ENCODE data around the gene BTBD9.
"Not testable (repeated sequence)": the region's sequence is repeated elsewhere in the genome, so short reads cannot be mapped to it uniquely, and the experiment has no call there.

The BTBD9 gene

DNA sequence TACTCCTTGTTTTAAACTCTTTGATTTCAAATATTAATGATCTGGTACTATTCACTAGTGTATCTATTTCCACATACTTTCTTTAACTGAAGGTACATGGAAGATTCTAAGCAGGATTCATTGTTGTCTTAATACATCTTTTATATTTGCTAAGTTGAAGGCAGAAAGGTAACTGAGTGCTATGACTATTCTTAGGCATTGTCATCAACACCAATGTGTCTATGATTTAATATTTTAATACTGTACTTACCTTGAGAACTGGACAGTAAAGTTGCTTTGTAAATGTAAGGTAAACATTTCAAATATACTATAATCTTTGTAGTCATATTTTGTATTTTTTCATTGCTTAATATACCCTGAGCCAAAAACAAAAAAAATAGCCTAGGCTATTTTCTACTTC, 8.9 kb upstream of the BTBD9 start:
- DNase-seq, result no peak

DNA sequence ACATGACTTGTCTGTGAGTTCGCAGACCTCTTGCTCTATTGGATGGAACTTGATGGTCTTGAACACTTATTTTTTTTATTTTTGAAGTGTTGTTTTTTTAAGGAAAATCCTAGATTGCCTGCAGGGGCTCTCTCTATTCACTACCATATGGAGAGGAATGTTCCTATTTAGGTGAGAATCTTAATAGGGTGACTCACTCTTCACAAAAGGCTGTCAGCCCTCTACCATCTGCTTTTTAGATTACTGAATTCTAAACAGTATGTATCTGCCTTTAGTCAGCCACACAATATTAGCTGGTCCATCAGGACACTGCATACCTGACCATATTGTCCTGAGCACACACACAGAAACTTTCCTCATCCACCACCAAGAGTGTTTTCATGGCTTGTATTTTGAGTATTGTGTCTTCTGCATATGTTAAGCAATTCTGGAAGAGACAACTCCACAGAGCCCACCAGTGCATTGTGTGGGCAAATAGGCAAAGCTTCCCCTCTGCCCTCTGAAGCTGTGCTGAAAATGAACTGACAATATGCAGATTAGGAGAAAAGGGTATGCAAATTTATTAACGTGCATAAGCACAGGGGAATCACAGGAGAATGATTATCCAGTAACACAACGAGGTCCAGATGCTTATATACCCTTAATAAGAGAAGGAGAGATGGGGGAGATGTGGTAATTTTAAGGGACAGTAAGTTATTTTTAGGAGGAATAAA, 6.6 kb upstream of the BTBD9 start:
- no peak for DNase-seq

DNA sequence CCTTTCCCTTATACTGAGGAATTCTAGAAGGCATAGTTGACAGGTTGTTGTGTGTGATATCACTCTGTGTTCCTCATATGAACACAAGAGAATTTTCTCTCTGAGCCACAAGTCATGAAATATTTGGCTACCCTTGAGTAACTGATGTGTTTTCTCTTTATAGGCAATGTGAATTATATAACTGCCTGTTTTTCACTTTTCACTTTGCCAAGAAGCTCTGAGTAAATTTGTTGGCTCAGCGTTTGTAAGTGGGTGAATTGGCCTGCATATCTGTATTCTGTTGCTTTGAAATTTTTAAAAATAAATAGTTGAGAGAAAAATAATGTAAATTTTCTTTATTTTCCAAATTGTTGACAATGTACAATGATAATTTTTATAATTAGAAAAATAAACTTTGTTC, 5.2 kb upstream of the BTBD9 start:
- no peak for DNase-seq

DNA sequence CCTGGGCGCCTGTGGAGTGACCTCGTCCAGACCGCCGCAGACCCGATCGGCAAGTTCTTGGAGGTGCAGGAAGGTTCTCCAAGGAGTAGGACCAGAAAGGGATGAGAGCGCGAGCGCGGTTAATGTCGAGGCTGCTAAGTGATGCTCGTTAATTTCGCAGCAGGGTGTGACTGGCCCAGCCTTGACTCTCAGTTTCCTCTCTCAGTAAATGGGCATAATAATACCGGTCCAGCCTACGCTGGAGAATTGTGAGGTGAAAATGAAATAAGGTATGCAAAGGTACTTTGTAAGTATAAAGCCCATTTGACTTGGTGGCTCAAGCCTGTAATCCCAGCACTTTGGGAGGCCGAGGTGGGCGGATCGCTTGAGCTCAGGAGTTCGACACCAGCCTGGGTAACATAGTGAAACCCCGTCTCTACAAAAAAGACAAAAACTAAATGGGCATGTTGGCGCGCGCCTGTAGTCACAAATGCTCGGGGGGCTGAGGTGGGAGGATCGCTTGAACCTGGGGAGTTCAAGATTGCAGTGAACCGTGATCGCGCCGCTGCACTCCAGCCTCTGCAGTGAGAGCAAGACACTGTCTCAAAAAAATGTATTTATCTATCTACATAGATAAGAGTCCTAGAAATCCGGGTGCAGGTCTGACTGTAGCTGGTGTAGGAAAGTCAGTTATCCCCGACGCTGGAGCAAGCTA, 634 bp upstream of the BTBD9 start:
- DNase-seq, result peak; percentile 68

DNA sequence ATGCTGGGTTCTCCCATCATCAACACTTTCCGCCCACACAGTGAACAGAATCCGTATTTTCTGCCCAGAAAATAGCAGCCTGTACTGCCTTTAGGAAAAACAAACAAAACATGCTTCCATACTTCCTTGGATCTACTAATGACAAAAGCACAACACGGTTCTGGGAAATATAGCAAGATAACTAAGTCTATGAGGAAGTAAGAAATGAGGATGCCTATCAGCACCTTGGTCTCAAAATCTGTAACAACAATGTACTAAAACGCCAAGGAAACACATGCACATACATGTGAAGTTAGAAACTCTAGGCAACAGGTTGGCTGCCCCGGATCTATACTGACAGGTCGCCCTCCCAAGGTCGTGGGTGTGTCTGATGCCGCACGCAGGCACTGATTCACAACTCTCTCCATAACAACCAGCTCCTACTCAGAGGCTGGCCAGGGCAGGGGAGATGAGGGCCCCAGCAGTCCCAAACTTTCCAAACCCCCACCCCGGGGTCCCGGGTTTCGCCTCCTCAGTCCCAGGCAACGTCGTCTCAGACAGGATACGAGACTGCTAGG, 710 bp downstream of the BTBD9 start:
- peak; percentile 44 for DNase-seq

DNA sequence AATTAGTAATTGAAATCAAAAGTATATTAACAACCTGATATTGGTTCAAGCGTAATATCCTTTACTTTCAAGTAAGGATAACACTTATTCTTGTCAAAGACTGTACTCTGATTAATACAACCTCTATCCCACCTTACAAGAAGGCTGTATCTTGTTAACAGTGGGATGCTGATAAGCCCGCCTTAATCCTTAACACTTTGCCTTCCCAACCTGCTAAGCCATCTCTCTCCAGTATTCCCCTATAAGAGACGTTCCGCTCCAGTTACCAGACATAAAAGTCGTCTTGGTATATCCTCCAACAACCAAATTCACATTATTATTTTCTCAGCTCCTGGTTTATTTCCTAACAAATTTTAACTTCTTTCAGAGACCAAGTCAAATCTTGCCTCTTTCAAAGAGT, 2.0 kb downstream of the BTBD9 start:
- no peak for DNase-seq

DNA sequence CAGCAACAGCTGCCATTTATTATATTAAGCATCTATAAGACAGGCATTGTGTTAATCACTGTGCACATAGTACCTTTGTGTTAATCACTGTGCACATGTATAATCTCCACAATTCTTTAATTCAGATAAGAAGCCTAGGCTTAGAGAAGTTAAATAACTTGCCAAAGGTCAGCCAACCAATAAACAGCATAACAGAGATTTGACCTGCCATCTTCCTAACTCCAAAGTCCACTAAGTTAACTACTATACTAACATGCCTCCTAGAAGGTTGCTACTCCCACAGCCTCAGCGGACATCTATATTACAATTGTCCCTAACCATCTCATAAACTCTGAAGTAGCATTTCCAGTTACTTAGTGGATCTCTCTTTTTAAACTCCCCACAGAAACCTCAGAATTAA, 3.7 kb downstream of the BTBD9 start:
- no peak for DNase-seq

DNA sequence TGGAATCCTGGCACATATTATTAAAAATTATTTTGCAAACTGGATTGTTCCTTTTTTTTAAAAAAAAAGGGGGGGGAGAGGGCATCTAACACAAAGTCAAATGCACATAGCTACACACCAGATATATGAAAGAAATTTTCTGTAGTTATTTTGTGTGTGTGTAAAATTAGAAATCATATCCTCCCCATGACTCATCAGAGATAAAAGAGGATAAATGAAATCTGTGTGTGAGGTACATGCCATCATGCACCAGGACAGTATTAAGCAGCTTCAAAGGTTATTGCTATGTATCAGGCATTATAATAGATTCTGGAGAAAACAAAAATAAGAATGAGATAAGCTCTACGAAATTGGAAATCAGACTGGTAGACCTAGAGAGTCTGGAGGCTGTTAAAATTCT, 5.2 kb downstream of the BTBD9 start:
- no peak for DNase-seq

DNA sequence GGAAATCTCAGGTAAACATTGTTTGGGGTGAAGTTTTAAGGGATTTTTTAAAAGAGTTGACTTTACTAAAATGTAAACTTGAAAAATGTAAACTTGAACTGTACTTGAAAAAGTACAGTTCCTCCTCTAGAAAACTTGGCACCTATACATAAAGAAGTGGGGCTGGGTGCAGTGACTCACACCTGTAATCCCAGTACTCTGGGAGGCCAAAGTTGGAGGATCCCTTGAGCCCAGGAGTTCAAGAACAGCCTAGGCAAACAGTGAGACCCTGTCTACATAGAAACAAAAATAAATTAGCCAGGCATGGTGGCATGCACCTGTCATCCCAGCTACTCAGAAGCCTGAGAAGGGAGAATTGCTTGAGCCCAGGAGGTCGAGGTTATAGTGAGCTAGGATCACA, 7.2 kb downstream of the BTBD9 start:
- no peak for DNase-seq

DNA sequence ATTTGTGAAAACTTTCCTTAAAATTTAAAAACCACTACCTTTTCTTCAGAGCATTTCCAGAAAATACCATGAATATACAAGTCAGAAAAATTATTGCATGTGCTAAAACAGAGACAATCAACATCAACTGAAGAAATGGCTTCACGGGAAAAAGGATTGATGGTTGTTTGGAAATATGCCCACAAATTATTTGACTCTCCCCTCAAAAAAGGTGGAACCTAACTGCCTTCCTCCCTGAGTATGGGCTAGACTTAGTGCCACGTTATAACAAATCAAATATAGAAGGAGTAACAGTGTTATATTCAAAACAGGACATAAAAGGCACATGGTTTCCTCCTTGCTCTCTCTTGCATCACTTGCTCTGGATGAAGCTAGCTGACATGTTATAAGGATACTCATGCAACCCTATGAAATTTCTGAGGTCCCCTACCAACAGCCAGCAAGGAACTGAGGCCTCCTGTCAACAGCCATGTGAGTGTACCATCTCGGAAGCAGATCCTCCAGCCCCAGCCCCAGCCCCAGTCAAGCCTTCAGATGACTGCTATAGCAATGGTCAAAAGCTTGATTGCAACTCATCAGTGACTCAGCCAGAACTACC, 8.4 kb downstream of the BTBD9 start:
- no peak for DNase-seq

DNA sequence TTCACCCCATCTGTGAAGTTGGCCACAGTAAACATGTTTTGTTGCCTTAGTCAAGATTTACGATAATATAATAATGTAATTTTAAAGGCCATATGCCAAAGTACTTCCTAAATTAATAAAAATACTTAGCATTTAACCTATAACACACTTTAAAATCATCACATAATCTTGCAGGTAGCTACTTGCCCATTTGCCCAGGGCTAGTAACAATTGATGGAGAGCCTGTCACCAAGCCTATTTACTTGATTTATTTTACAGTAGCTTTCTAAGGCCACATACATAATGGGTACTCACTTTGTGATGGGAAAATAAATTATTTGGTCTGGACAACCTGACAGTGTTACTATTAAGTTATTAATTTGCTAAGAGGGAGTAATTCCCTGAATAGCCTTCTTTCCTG, 14.5 kb downstream of the BTBD9 start:
- no peak for DNase-seq

DNA sequence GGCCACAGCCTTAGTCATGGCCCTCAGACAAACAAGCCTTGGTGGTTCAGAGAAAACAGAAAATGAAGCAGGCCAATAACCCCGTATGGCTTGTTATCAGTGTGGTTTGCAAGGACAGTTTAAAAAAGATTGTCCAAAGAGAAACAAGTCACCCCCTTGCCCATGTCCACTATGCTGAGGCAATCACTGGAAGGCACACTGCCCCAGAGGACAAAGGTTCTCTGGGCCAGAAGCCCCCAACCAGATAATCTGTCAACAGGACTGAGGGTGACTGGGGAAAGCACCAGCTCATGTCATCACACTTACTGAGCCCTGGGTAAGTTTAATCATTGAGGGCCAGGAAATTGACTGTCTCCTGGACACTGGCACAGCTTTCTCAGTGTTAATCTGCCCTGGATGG, 20.4 kb downstream of the BTBD9 start:
- DNase-seq, result not testable (repeated sequence)

DNA sequence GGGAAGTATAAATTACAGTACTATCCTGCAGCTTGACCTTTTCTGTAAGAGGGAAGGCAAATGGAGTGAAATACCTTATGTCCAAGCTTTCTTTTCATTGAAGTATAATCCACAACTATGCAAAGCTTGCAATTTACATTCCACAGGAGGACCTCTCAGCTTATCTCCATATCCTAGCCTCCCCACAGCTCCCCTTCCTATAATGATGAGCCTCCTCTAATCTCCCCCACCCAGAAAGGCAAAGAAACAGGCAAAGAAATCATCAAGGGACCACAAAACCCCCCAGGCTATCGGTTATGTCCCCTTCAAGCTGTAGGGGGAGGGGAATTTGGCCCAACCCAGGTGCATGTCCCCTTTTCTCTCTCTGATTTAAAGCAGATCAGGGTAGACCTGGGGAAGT, 21.4 kb downstream of the BTBD9 start:
- DNase-seq, result not testable (repeated sequence)

DNA sequence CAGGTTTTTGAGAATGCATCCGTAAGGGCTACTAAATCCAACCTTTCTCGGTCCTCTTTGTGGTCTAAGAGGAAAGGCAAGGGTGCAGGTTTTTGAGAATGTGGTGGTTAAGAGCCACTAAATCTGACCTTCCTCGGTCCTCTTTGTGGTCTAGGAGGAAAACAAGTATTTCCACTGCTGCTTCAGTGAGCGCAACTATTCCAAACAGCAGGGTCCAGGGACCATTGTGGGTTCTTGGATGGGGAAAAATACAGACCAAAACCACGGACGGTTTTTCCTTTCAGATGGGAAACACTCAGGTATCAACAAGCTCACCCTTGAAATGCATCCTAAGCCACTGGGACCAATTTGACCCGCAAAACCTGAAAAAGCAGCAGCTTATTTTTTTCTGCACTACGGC, 21.9 kb downstream of the BTBD9 start:
- DNase-seq, result no peak

DNA sequence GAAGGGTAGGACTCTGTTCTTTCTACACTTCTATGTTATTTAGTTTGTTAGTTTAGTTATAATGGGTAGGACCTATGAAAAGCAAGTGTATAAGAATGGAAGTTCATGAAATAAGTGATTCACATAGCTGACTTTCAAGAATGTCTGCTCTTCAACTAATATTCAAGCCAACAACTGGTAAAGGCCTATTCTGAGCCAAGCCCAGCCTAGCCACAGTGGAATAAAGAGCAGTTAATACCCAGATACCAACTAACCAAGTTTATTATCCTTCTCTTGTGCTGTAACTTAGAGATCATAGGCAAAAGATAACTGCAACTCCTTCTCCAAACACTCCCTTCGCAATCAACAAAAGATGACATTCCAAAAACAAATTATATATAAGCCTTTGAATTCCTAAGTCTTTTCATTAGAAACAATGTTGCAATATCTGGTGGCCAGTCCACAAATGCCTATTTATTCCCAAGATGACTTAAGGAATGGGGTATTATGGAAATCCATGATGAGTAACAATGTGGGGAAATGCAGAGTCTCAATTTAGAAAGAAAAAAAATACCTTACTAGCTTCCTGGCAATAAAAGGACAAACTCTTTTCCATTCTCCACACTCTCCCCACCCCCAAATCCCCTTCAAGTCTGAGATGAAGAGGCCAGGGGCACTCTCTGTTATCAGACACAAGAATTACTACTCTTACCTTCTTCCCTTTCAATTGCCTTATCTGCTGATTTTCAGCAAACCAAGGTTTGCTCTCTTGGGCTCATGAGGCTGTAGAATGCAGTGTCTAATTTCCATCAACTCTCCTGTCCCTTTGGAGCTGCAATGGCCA, 27.4 kb downstream of the BTBD9 start:
- no peak for DNase-seq

DNA sequence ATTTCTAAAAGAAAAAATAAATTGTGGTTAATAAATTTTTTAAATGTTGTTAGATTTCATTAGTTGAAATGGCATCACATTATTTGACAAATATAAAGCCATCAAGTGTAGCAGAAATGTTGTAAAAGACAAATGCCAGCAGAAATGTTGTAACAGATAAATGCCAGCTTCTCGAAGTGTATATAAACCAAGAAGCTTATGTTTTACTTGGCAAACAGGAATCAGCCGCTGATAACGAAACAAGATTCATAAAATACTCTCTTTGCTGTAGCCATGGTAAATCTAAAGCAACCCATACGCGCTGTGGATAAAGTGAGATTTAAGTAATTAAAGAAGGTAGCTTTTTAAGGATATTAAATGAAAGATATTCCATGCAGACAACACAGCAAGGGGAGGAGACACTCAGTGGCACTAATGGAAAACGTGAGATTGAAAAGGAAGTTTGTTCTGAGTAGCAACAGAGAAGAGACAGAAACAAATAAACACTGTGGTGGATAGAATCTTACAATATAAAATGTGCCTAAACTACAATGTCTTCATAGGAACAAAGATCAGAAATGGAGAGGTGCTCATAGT, 29.6 kb downstream of the BTBD9 start:
- DNase-seq, result no peak

DNA sequence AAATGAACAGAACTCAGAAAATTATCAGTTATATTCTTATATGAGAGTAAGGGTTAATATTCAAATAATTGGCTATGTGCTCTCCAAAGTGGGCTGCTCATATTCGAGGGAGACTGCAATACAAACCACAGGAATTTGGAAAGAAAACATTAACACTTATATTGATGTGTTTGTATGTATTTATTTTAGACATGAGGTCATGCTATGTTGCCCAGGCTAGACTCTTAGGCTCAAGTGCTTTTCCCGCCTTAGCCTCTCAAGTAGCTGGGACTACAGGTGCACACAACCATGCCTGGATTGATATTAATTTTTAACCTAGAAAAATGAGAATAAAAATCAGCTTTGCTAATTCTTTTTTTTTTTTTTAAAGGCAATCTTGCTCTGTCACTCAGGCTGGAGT, 35.0 kb downstream of the BTBD9 start:
- DNase-seq, result no peak

DNA sequence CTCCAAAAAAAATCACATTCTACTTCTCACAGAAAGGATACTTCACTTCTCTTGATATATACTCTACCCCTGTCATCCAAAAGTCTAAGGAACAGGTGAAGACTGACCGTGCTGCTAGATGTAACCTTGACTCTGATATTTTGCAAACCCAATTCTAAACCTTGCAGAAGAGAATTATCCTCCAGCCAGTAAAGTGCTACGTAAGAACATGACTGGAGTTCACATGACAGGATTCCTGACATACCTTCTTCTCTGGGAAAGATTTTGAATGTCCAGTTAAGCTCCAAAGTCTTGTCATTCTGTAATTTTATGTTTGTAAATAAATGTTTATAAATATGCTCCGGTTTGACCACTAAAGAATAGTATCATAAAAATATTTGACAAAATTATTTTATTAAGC, 35.8 kb downstream of the BTBD9 start:
- no peak for DNase-seq

DNA sequence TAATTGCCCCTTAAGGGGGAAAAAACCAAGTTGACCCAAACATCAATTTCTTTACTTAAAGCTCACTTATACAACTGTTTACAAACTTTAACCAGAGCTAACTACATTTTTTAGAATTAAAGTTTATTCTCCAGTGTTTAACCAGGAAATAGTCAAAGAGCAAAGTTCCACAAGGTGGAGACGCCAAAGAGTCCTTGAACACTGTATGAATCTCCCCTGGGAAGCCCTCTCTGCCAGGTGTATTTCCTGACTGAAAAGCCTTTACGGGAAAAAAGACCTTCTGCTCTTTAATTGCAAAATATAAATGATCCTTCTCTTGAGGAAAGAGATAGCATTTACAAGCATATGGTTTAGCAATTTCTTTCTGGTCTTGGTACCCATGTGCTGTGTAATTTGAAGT, 36.2 kb downstream of the BTBD9 start:
- no peak for DNase-seq

DNA sequence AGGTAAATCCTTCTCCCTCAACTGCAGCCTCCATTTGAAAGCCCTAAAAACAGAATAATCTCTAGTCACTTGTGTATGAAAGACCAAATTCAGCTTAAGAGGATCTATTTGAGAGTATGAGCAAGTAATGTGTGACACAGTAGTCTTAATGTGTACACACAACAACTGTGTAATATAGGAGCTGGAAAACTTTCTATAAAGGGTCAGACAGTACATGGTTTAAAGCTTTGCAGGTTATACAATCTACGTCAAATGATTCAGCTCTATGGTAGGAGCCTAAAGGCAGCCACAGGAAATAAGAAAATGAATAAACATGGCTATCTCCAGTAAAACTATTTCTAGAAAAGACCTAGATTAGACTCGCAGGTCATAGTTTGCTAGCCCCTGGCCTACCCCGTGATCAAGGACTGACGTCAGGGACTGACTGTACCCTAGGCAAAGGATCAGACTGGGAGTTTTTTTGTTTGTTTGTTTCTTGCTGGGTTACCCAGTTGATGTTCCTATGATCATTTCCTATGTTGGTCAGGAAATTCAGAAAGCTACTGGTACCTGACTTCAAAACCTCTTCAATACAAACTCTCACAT, 39.7 kb downstream of the BTBD9 start:
- no peak for DNase-seq

DNA sequence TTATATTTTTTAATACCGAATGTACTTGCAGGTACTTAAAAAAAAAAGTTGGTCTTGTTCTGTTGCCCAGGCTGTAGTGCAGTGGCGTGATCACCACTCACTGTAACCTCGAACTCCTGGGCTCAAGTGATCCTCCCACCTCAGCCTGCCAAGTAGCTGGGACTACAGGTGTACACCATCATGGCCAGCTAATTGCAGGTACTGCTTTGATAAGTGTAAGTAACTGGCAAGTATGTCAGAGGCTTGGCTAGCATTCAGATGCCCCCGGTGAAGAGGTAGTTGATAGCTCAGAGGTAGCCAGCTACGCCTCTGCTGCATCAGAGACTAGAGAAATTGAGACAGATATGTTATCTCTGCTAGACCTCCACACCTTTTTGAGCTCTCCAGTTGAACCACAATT, 40.5 kb downstream of the BTBD9 start:
- no peak for DNase-seq

DNA sequence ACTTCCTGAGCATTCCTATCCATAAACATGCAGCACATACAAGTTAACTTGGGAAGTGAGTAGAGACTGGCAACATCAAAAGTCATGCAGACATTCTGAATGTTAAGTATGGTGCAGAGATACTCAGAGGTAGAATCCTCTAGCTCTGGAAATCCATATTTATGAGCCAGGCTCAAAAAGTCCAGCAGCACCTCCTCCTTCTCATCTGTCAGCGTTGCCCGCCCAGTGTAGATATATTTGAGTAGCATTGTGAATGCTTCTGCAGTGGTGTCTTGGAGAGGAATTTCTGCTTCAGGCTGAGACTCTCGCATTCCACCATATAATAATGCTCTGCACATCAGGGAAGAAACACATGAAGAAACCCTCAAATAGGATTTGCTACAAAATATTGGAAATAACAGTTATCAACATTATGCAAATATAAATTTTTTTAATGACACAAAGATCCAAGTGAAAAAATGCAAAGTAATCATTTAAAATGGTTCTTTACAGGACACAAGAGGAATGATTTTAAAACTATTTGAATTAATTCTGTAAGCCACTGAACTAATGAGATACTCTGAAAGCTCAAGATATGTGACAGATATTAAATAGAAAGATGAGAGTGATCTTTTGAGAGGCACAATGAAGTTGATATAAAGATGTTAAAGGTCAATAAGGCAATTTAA, 45.6 kb downstream of the BTBD9 start:
- no peak for DNase-seq

Data from NCI-H748 treated with DMSO at 0.1 percent for 48 hours (cell line).